ENCODE results near the gene RPLP2. TPM values are rescaled to one million over a fixed set of nuclear protein-coding genes. Genes with fewer than 3 reads are reported as not detected.

The RPLP2 gene
- total RNA-seq, 1 donor from 2014 or later, result 2,024 TPM

Other genes with a start within 250 kb of the RPLP2 start
- 8.8 TPM for gene LMNTD2, start 249.2 kb upstream of the RPLP2 start, total RNA-seq
- gene RASSF7, start 249.0 kb upstream of the RPLP2 start, total RNA-seq, result 54.9 TPM
- 43.6 TPM for gene PHRF1, start 233.5 kb upstream of the RPLP2 start, total RNA-seq
- 14.9 TPM for gene IRF7, start 194.0 kb upstream of the RPLP2 start, total RNA-seq
- gene CDHR5, start 185.0 kb upstream of the RPLP2 start, total RNA-seq, result not detected
- not detected for gene SCT, start 182.8 kb upstream of the RPLP2 start, total RNA-seq
- 2.6 TPM for gene DRD4, start 172.7 kb upstream of the RPLP2 start, total RNA-seq
- 36.9 TPM for gene DEAF1, start 114.7 kb upstream of the RPLP2 start, total RNA-seq
- gene TMEM80, start 114.2 kb upstream of the RPLP2 start, total RNA-seq, result 32.5 TPM
- gene EPS8L2, start 103.7 kb upstream of the RPLP2 start, total RNA-seq, result 156 TPM
- gene TALDO1, start 62.5 kb upstream of the RPLP2 start, total RNA-seq, result 172 TPM
- gene GATD1, start 32.5 kb upstream of the RPLP2 start, total RNA-seq, result 82.5 TPM
- gene CEND1, start 19.9 kb upstream of the RPLP2 start, total RNA-seq, result 0.23 TPM
- gene SLC25A22, start 11.7 kb upstream of the RPLP2 start, total RNA-seq, result 28.4 TPM
- gene PIDD1, start 4.7 kb upstream of the RPLP2 start, total RNA-seq, result 20.6 TPM
- gene PNPLA2, start 8.9 kb downstream of the RPLP2 start, total RNA-seq, result 118 TPM
- gene CRACR2B, start 18.0 kb downstream of the RPLP2 start, total RNA-seq, result 45.8 TPM
- gene CD151, start 23.0 kb downstream of the RPLP2 start, total RNA-seq, result 241 TPM
- 112 TPM for gene POLR2L, start 32.6 kb downstream of the RPLP2 start, total RNA-seq
- 47.2 TPM for gene TSPAN4, start 32.9 kb downstream of the RPLP2 start, total RNA-seq
- 116 TPM for gene CHID1, start 100.8 kb downstream of the RPLP2 start, total RNA-seq
- 100 TPM for gene AP2A2, start 115.9 kb downstream of the RPLP2 start, total RNA-seq
- gene MUC6, start 226.8 kb downstream of the RPLP2 start, total RNA-seq, result not detected

Data from ureter (tissue), 1 donor.